Tibial nerve (tissue), 3 donors: ENCODE measurements around the gene AMIGO2.

Source experiments
- POLR2A ChIP-seq, 2 donors: fragments of 450-650 bp; IDR thresholded peaks; one replicate each; pipeline ENCODE4 v1.6.1; 2017; ENCODE audit warnings: antibody characterized with exemption in 2 of 2, mild to moderate bottlenecking in 2 of 2, moderate library complexity in 2 of 2
- TF ChIP-seq, protein P1 (sequence below), 5 experiments: fragments of 200-600 bp in 3 of 5; fragments of 450-650 bp in 2 of 5; sonication (generic) in 3 of 5; IDR thresholded peaks; one replicate each; pipeline ENCODE4 v1.5.1; 2016 to 2019; ENCODE audit warnings: antibody characterized with exemption in 5 of 5, mild to moderate bottlenecking in 3 of 5, moderate library complexity in 2 of 5

DNA sequence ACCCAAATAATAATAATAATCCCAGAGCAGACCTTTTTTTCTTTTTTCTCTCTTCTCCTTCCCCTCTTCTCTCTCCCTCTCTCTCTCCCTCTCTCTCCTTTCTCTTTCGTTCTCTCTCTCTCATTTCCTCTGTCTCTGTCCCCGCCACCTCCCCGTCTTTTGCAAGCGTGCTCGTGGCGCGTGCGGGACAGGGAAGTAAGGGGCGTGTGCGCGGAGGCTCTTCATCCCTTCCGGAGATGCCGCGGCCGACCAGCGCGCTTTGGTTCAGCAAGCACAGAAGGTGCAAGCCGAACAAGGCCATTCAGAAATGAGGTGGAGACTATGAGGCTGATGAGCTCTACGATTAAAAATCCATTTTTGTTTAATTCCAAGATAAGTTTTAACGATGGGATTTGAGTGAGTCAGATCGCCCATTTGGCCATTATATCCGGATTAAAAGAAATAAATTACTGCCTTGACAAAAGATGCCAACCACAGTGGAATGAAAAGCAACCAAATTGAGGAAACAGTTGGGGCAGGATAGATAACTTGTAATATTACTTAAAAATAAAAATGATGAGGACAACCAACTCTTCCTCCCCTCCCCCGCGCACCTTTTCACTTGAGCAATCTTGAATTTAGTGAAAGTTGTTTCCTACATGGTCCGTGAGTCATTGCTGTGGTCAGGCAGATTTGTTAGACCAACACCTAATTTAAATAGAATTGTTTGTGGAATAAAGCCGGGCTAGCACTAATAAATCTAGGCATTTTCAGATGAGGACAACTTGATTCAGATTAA is 1.2 kb upstream of the AMIGO2 start:
- no peak for TF ChIP-seq POLR2A (IDR thresholded peaks at IDR 0.05)
- TF ChIP-seq, protein P1, sequence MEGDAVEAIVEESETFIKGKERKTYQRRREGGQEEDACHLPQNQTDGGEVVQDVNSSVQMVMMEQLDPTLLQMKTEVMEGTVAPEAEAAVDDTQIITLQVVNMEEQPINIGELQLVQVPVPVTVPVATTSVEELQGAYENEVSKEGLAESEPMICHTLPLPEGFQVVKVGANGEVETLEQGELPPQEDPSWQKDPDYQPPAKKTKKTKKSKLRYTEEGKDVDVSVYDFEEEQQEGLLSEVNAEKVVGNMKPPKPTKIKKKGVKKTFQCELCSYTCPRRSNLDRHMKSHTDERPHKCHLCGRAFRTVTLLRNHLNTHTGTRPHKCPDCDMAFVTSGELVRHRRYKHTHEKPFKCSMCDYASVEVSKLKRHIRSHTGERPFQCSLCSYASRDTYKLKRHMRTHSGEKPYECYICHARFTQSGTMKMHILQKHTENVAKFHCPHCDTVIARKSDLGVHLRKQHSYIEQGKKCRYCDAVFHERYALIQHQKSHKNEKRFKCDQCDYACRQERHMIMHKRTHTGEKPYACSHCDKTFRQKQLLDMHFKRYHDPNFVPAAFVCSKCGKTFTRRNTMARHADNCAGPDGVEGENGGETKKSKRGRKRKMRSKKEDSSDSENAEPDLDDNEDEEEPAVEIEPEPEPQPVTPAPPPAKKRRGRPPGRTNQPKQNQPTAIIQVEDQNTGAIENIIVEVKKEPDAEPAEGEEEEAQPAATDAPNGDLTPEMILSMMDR (IDR thresholded peaks at IDR 0.05) = no peak
